Common myeloid progenitor, CD34-positive (primary cell): Measurements from ENCODE around the gene CCSER2.
A peak's percentile ranks its signal among the peaks of the same experiment; 100 is the strongest.
"Not testable (repeated sequence)": the region's sequence is repeated elsewhere in the genome, so short reads cannot be mapped to it uniquely, and the experiment has no call there.

Experiments
- CTCF ChIA-PET: fragments of 350-600 bp; sonication (Branson Sonifier 250); formaldehyde crosslinking; loops from one replicate; lab custom pipeline; 2021; ENCODE audit warnings: antibody characterized with exemption; lab: Charles Lee
- POLR2A ChIA-PET: fragments of 350-600 bp; sonication (Branson Sonifier 250); formaldehyde crosslinking; loops from one replicate; lab custom pipeline; 2021; ENCODE audit warnings: antibody characterized with exemption; lab: Charles Lee
- DNase-seq, 3 donors: peaks; one replicate each; pipeline versions ENCODE4 v3.0.0 to v3.0.0-alpha.2; 2013
- H3K27ac ChIP-seq, 2 experiments: 1 replicate in 1 of 2; 2 replicates in 1 of 2; pipeline ENCODE4 v1.7.0; 2013; ENCODE audit warnings: inconsistent platforms in 2 of 2, low read length in 2 of 2, mild to moderate bottlenecking in 2 of 2, low read depth in 1 of 2, moderate library complexity in 1 of 2; ENCODE audit not compliant: severe bottlenecking in 2 of 2, insufficient read depth in 1 of 2, poor library complexity in 1 of 2
- H3K27me3 ChIP-seq, 5 experiments: replicated peaks in 2 of 5; 1 replicate in 3 of 5; 2 replicates in 2 of 5; pipeline versions ENCODE4 v1.6.1 to v1.7.0; 2013; ENCODE audit warnings: low read length in 4 of 5, mild to moderate bottlenecking in 2 of 5, moderate library complexity in 2 of 5, inconsistent platforms in 1 of 5; ENCODE audit not compliant: insufficient read depth in 5 of 5, control insufficient read depth in 4 of 5
- H3K36me3 ChIP-seq, 4 experiments: 1 replicate in 2 of 4; 2 replicates in 2 of 4; pipeline versions ENCODE4 v1.6.1 to v1.7.0; 2013; ENCODE audit warnings: low read length in 3 of 4, control low read depth in 1 of 4, mild to moderate bottlenecking in 1 of 4; ENCODE audit not compliant: control insufficient read depth in 4 of 4, insufficient read depth in 4 of 4
- H3K4me1 ChIP-seq, 4 experiments: 1 replicate in 3 of 4; 2 replicates in 1 of 4; pipeline versions ENCODE4 v1.6.1 to v1.7.1; 2013; ENCODE audit warnings: low read length in 3 of 4, mild to moderate bottlenecking in 3 of 4, control low read depth in 1 of 4, inconsistent platforms in 1 of 4, moderate library complexity in 1 of 4; ENCODE audit not compliant: control insufficient read depth in 4 of 4, insufficient read depth in 4 of 4; ENCODE audit errors: control extremely low read depth in 1 of 4
- H3K4me3 ChIP-seq, 7 experiments: 1 replicate in 4 of 7; 2 replicates in 3 of 7; pipeline versions ENCODE4 v1.5.1 to v1.7.0; 2013; ENCODE audit warnings: mild to moderate bottlenecking in 7 of 7, low read length in 6 of 7, moderate library complexity in 6 of 7, inconsistent platforms in 2 of 7, low read depth in 2 of 7, control low read depth in 1 of 7; ENCODE audit not compliant: insufficient read depth in 4 of 7, control insufficient read depth in 1 of 7; ENCODE audit errors: extremely low read depth in 1 of 7
- H3K9me3 ChIP-seq, 5 experiments: 1 replicate in 4 of 5; 2 replicates in 1 of 5; pipeline versions ENCODE4 v1.6.1 to v1.7.1; 2013; ENCODE audit warnings: low read length in 4 of 5, mild to moderate bottlenecking in 2 of 5, inconsistent platforms in 1 of 5, low read depth in 1 of 5, moderate library complexity in 1 of 5; ENCODE audit not compliant: control insufficient read depth in 4 of 5, insufficient read depth in 2 of 5; ENCODE audit errors: control extremely low read depth in 1 of 5
- WGBS: methylation state at CpG from one replicate; pipeline ENCODE4 v1.1.5; 2013; ENCODE audit not compliant: insufficient coverage; 5-methylcytosine and 5-hydroxymethylcytosine counted together

CCSER2 gene

GRCh38 chr10:84311576-84311975, 16.8 kb upstream of the CCSER2 start:
- peaks cover 3 to 56% (median 46%) of the 10 kb centered on the region in 4 experiments for H3K4me1 ChIP-seq
- no peak overlapping the region for H3K4me3 ChIP-seq
- no peaks in the 10 kb centered on the region for H3K36me3 ChIP-seq
- DNase-seq = no peak
- no peak overlapping the region for H3K27ac ChIP-seq
- ChIA-PET CTCF (interaction anchor here (1.6 to 1.9 kb wide), 3 partner anchors 13 to 46 kb away, joined by 3 to 7 read pairs (median 5); no protein-coding TSS in a partner anchor), POLR2A (no interaction called here)
- no peaks in the 10 kb centered on the region for H3K27me3 ChIP-seq
- no peaks in the 10 kb centered on the region for H3K9me3 ChIP-seq
- 88% methylated on average over 8 of the region's 8 CpGs for WGBS

- DNase-seq = no peak
- Histone ChIP-seq H3K27ac (no peak overlapping the region), H3K4me3 (no peak overlapping the region), H3K36me3 (no peaks in the 10 kb centered on the region), H3K27me3 (no peaks in the 10 kb centered on the region), H3K4me1 (peaks cover 3 to 43% (median 35%) of the 10 kb centered on the region in 4 experiments), H3K9me3 (no peaks in the 10 kb centered on the region)
- POLR2A ChIA-PET = no interaction called here
- CTCF ChIA-PET = interaction anchor here (0.7 kb wide), 1 partner anchor 47 kb away, joined by 3 read pairs; no protein-coding TSS in a partner anchor
- no CpG with 5 or more reads among the region's 2 CpGs for WGBS
Measured at GRCh38 chr10:84312816-84313215, 15.6 kb upstream of the CCSER2 start.

GRCh38 chr10:84314275-84314674, 14.1 kb upstream of the CCSER2 start:
- ChIA-PET CTCF (no interaction called here), POLR2A (no interaction called here)
- H3K27ac ChIP-seq = no peak overlapping the region

GRCh38 chr10:84317174-84317573, 11.2 kb upstream of the CCSER2 start:
- Histone ChIP-seq H3K27ac (no peak overlapping the region), H3K36me3 (no peaks in the 10 kb centered on the region), H3K4me3 (no peak overlapping the region), H3K4me1 (peaks cover 0 to 7% (median 2%) of the 10 kb centered on the region in 4 experiments), H3K9me3 (no peaks in the 10 kb centered on the region), H3K27me3 (no peaks in the 10 kb centered on the region)
- ChIA-PET POLR2A (interaction anchor here (0.6 kb wide), 1 partner anchor 12 kb away, joined by 3 read pairs; no protein-coding TSS in a partner anchor), CTCF (interaction anchor here (1.3 to 1.5 kb wide), 2 partner anchors 10 to 25 kb away, joined by 3 to 6 read pairs; no protein-coding TSS in a partner anchor)
- no peak for DNase-seq
- WGBS = no CpG with 5 or more reads among the region's 2 CpGs

More at GRCh38 chr10:84314275-84314674, 14.1 kb upstream of the CCSER2 start:
- 81% methylated on average over 4 of the region's 5 CpGs for WGBS
- H3K27me3 ChIP-seq = no peaks in the 10 kb centered on the region
- H3K36me3 ChIP-seq = no peaks in the 10 kb centered on the region
- H3K4me1 ChIP-seq = peaks cover 0 to 29% (median 21%) of the 10 kb centered on the region in 4 experiments
- peak in 2 of 3 donors; percentile 59 to 60 for DNase-seq
- H3K9me3 ChIP-seq = no peaks in the 10 kb centered on the region
- no peak overlapping the region for H3K4me3 ChIP-seq

- POLR2A ChIA-PET = no interaction called here
- no peak overlapping the region for H3K27ac ChIP-seq
- no peak overlapping the region for H3K4me3 ChIP-seq
- CTCF ChIA-PET = no interaction called here
- no peaks in the 10 kb centered on the region for H3K4me1 ChIP-seq
- H3K9me3 ChIP-seq = no peaks in the 10 kb centered on the region
- no peak for DNase-seq
- H3K36me3 ChIP-seq = no peaks in the 10 kb centered on the region
- H3K27me3 ChIP-seq = no peaks in the 10 kb centered on the region
Measured at GRCh38 chr10:84321902-84322301, 6.5 kb upstream of the CCSER2 start.

- H3K27ac ChIP-seq, DNase-seq, H3K4me1 ChIP-seq, H3K4me3 ChIP-seq, H3K27me3 ChIP-seq, POLR2A ChIA-PET, H3K36me3 ChIP-seq, H3K9me3 ChIP-seq: not testable (repeated sequence)
- CTCF ChIA-PET = interaction anchor here (3.1 kb wide), 1 partner anchor 12 kb away, joined by 7 read pairs; no protein-coding TSS in a partner anchor
- 71% methylated on average over 1 of the region's 1 CpG for WGBS
Measured at GRCh38 chr10:84323566-84323965, 4.8 kb upstream of the CCSER2 start.

- DNase-seq, POLR2A ChIA-PET, H3K27ac ChIP-seq, H3K9me3 ChIP-seq, H3K4me3 ChIP-seq, H3K27me3 ChIP-seq, H3K36me3 ChIP-seq: not testable (repeated sequence)
- H3K4me1 ChIP-seq = peaks cover 7 to 30% (median 13%) of the 10 kb centered on the region in 4 experiments
- WGBS = 100% methylated on average over 6 of the region's 9 CpGs
- CTCF ChIA-PET = interaction anchor here (1.8 kb wide), 1 partner anchor 10 kb away, joined by 6 read pairs; no protein-coding TSS in a partner anchor
Measured at GRCh38 chr10:84326995-84327394, 1.4 kb upstream of the CCSER2 start.
